ENCODE data around the gene ZNF438. TPM values are rescaled to one million over a fixed set of nuclear protein-coding genes. Genes with fewer than 3 reads are reported as not detected.

ZNF438 gene
- total and polyA plus RNA-seq, 2 of the 8 experiments (the other 6 are each of a cell fraction or from before 2014, with no cell fraction given), result 0.95 to 1.7 TPM

DNA sequence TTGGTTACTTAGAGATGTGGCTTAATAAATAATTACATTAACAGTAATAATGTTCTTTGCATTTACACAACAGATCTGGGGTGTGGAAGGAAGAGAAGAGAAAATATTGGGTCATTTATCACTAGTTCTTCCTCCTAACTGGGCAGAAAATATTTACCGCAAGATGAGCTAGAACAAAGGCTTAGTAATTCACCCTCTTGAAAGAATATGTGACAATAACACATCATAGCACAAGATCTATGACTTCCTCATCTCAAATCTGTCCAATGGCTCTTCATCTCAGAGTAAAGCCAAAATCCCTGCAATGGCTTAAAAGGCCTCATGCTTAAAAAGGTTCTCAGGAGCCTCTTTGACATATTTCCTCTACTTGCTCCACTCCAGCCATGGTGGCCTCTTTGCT lies 178.6 kb downstream of the ZNF438 start (continued):
- TF ChIP-seq SAP30 (IDR thresholded peaks at IDR 0.05; ENCODE audit: insufficient read depth, insufficient replicate concordance, low read length), result no peak
- TF ChIP-seq SIX5 (IDR thresholded peaks at IDR 0.05; ENCODE audit: low read depth, low read length), result no peak
- TF ChIP-seq FOSL1 (IDR thresholded peaks at IDR 0.05; ENCODE audit: insufficient read depth, low read depth, low read length), result no peak
- no peak for TF ChIP-seq TEAD4 (IDR thresholded peaks at IDR 0.05; ENCODE audit: low read depth, low read length)
